ENCODE results near the gene OTOF. TPM values are rescaled to one million over a fixed set of nuclear protein-coding genes. Genes with fewer than 3 reads are reported as not detected.

Gene OTOF
- polyA plus RNA-seq, 1 of the 3 experiments (the other 2 are of a cell fraction), result not detected

DNA sequence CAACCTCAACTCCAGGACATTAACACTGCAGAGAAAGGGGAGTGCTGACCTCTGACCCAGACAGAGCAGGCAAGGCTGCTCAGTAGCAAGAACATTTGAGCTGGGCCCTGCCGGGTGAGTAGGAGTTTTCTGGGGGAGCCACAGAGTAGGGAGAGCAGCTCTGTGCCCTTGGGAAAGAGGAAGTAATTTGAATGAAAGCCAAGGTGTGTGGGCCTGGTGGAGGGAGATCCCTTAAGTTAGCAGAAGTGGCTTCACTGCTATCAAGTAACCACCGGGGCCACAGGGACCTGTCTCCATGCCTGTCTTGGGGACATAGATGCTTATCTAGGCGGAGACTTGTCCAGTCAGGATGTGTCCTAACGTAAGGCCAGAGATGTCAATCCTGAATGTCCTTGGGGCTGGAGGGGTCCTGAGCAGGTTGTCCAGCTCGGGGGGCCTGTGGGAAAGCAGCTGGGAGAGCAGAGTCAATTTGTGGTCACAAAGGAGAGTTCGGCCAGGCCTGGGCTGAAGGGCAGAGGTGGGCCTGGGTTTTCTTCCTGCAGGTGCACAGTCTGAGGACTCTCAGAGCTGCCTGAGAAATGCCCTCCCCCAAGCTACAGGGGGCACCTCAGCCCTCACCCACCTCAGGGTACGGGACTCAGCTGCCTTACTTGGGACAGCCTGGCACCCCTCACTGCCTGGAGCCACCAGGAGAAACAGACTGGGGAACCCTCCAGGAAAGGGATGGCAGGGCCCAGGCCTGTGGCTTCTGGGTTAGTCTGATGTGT lies 15.0 kb upstream of the OTOF start:
- Histone ChIP-seq H3K36me3 (replicated peaks in 1 of 2; ENCODE audit: control insufficient read depth in 1 of 2, insufficient read depth in 2 of 2, low read length in 1 of 2) (no peaks in the 10 kb centered on the region), H4K20me1 (ENCODE audit: insufficient read depth) (no peaks in the 10 kb centered on the region), H3K9ac (no peak overlapping the region), H3F3A (replicated peaks; ENCODE audit: insufficient read depth) (no peaks in the 10 kb centered on the region), H3K27ac (ENCODE audit: low read depth in 2 of 2, low read length in 1 of 2) (no peak overlapping the region), H2AFZ (ENCODE audit: low read depth) (no peak overlapping the region), H3K4me2 (no peak overlapping the region), H3K9me2 (no peaks in the 10 kb centered on the region), H3K9me3 (no peaks in the 10 kb centered on the region), H3K27me3 (ENCODE audit: insufficient read depth) (peaks cover 13% of the 10 kb centered on the region; the same call in 1 of the 2 replicates), H3K4me3 (ENCODE audit: low read depth in 2 of 2, low read length in 1 of 2) (no peak overlapping the region), H3K79me2 (ENCODE audit: insufficient read depth) (no peaks in the 10 kb centered on the region), H3K4me1 (ENCODE audit: control insufficient read depth in 1 of 2, insufficient read depth in 2 of 2, low read depth in 1 of 2, low read length in 1 of 2) (no peaks in the 10 kb centered on the region)
- POLR2A ChIA-PET, result no interaction called here
- 73% methylated on average over 7 of the region's 7 CpGs for WGBS (ENCODE audit: low lambda C conversion rate)
- TF ChIP-seq ZBTB33 (IDR thresholded peaks at IDR 0.05; ENCODE audit: borderline replicate concordance, low read depth) (no peak), ELF1 (IDR thresholded peaks at IDR 0.05) (no peak), GABPA (IDR thresholded peaks at IDR 0.05; ENCODE audit: low read depth) (no peak), MXI1 (IDR thresholded peaks at IDR 0.05; ENCODE audit: low read depth, low read length) (no peak), GATA2 (CRISPR knock-in tag; IDR thresholded peaks at IDR 0.05) (no peak), RAD21 (IDR thresholded peaks at IDR 0.05; ENCODE audit: low read length) (no peak), TAF1 (IDR thresholded peaks at IDR 0.05; ENCODE audit: borderline replicate concordance, low read depth, low read length) (no peak)
- TF ChIP-seq, protein P1, sequence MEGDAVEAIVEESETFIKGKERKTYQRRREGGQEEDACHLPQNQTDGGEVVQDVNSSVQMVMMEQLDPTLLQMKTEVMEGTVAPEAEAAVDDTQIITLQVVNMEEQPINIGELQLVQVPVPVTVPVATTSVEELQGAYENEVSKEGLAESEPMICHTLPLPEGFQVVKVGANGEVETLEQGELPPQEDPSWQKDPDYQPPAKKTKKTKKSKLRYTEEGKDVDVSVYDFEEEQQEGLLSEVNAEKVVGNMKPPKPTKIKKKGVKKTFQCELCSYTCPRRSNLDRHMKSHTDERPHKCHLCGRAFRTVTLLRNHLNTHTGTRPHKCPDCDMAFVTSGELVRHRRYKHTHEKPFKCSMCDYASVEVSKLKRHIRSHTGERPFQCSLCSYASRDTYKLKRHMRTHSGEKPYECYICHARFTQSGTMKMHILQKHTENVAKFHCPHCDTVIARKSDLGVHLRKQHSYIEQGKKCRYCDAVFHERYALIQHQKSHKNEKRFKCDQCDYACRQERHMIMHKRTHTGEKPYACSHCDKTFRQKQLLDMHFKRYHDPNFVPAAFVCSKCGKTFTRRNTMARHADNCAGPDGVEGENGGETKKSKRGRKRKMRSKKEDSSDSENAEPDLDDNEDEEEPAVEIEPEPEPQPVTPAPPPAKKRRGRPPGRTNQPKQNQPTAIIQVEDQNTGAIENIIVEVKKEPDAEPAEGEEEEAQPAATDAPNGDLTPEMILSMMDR (IDR thresholded peaks at IDR 0.05), result no peak
- TF ChIP-seq, protein P2, sequence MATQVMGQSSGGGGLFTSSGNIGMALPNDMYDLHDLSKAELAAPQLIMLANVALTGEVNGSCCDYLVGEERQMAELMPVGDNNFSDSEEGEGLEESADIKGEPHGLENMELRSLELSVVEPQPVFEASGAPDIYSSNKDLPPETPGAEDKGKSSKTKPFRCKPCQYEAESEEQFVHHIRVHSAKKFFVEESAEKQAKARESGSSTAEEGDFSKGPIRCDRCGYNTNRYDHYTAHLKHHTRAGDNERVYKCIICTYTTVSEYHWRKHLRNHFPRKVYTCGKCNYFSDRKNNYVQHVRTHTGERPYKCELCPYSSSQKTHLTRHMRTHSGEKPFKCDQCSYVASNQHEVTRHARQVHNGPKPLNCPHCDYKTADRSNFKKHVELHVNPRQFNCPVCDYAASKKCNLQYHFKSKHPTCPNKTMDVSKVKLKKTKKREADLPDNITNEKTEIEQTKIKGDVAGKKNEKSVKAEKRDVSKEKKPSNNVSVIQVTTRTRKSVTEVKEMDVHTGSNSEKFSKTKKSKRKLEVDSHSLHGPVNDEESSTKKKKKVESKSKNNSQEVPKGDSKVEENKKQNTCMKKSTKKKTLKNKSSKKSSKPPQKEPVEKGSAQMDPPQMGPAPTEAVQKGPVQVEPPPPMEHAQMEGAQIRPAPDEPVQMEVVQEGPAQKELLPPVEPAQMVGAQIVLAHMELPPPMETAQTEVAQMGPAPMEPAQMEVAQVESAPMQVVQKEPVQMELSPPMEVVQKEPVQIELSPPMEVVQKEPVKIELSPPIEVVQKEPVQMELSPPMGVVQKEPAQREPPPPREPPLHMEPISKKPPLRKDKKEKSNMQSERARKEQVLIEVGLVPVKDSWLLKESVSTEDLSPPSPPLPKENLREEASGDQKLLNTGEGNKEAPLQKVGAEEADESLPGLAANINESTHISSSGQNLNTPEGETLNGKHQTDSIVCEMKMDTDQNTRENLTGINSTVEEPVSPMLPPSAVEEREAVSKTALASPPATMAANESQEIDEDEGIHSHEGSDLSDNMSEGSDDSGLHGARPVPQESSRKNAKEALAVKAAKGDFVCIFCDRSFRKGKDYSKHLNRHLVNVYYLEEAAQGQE (IDR thresholded peaks at IDR 0.05; ENCODE audit: low read depth, low read length), result no peak
- CTCF ChIA-PET, result no interaction called here
- no peak for DNase-seq

Measured in SK-N-SH (cell line).